Left lobe of liver (tissue), 1 donor: Measurements from ENCODE around the gene GPRC5A. TPM values are rescaled to one million over a fixed set of nuclear protein-coding genes. Genes with fewer than 3 reads are reported as not detected.

Experiments
- total RNA-seq: library from RNA; stranded (reverse); gene quantifications from one replicate; pipeline ENCODE4 v1.2.1, GENCODE V29; 2021
- donor health status: DM: no; HTN: yes; CAD: no.

The GPRC5A gene
- total RNA-seq, 1 donor from 2014 or later: 0.73 TPM

Other genes starting within 250 kb of the GPRC5A start
- gene GPR19, start 195.4 kb upstream of the GPRC5A start, total RNA-seq: 0.18 TPM
- 25.5 TPM for gene CDKN1B, start 174.2 kb upstream of the GPRC5A start, total RNA-seq
- gene APOLD1, start 105.9 kb upstream of the GPRC5A start, total RNA-seq: 1.5 TPM
- gene DDX47, start 78.2 kb upstream of the GPRC5A start, total RNA-seq: 22.7 TPM
- not detected for gene GPRC5D, start 60.6 kb downstream of the GPRC5A start, total RNA-seq
- 86.6 TPM for gene HEBP1, start 108.7 kb downstream of the GPRC5A start, total RNA-seq
- gene FAM234B, start 152.8 kb downstream of the GPRC5A start, total RNA-seq: 4.4 TPM
- gene GSG1, start 212.1 kb downstream of the GPRC5A start, total RNA-seq: not detected